Ishikawa (cell line): ENCODE results near the gene PAEP.

Experiments used
- CEBPB ChIP-seq: IDR thresholded peaks from 2 replicates; pipeline ENCODE4 v1.6.1; 2012
- CREB1 ChIP-seq: IDR thresholded peaks from 2 replicates; pipeline ENCODE4 v1.6.1; 2012; ENCODE audit warnings: low read depth
- EGR1 ChIP-seq: IDR thresholded peaks from 2 replicates; pipeline ENCODE4 v1.6.1; 2012
- EP300 ChIP-seq: IDR thresholded peaks from 2 replicates; pipeline ENCODE4 v1.6.1; 2012; ENCODE audit warnings: borderline replicate concordance
- MAX ChIP-seq: IDR thresholded peaks from 2 replicates; pipeline ENCODE4 v1.6.1; 2012
- NFIC ChIP-seq: IDR thresholded peaks from 2 replicates; pipeline ENCODE4 v1.6.1; 2012
- RAD21 ChIP-seq: IDR thresholded peaks from 2 replicates; pipeline ENCODE4 v1.6.1; 2012; ENCODE audit warnings: low read depth
- REST ChIP-seq: IDR thresholded peaks from 2 replicates; pipeline ENCODE4 v1.6.1; 2012; ENCODE audit warnings: low read depth, mild to moderate bottlenecking
- TAF1 ChIP-seq: IDR thresholded peaks from 2 replicates; pipeline ENCODE4 v1.6.1; 2012; ENCODE audit warnings: low read depth, mild to moderate bottlenecking
- TCF12 ChIP-seq: IDR thresholded peaks from 2 replicates; pipeline ENCODE4 v1.6.1; 2012; ENCODE audit warnings: low read depth
- TEAD4 ChIP-seq: IDR thresholded peaks from 2 replicates; pipeline ENCODE4 v1.6.1; 2012
- USF1 ChIP-seq: IDR thresholded peaks from 2 replicates; pipeline ENCODE4 v1.6.1; 2012
- YY1 ChIP-seq: IDR thresholded peaks from 2 replicates; pipeline ENCODE4 v1.6.1; 2012; ENCODE audit warnings: low read depth
- ZBTB7A ChIP-seq: IDR thresholded peaks from 2 replicates; pipeline ENCODE4 v1.6.1; 2012; ENCODE audit warnings: low read depth

GRCh38 chr9:135512241-135512603 is 49.3 kb upstream of the PAEP start:
- TF ChIP-seq CEBPB = no peak
- no peak for TF ChIP-seq TEAD4
- no peak for TF ChIP-seq EP300
- no peak for TF ChIP-seq RAD21
- TF ChIP-seq CREB1 = no peak
- no peak for TF ChIP-seq TCF12
- TF ChIP-seq MAX = no peak
- no peak for TF ChIP-seq NFIC
- no peak for TF ChIP-seq USF1
- no peak for TF ChIP-seq YY1
- no peak for TF ChIP-seq EGR1
- no peak for TF ChIP-seq TAF1
- TF ChIP-seq ZBTB7A = no peak
- TF ChIP-seq REST = no peak
